Prostate gland (tissue), 2 donors: ENCODE data around the gene SUMF1. TPM values are rescaled to one million over a fixed set of nuclear protein-coding genes. Genes with fewer than 3 reads are reported as not detected.

Experiments used
- DNase-seq: peaks from one replicate; pipeline ENCODE4 v3.0.0-alpha.2; 2019; ENCODE audit warnings: low spot score
- H3K27ac ChIP-seq, 2 donors: fragments of 200-600 bp; sonication (generic); 2 replicates each; pipeline ENCODE4 v1.5.1; 2017 to 2019
- H3K27me3 ChIP-seq: fragments of 200-600 bp; sonication (generic); replicated peaks from 2 replicates; pipeline ENCODE4 v1.5.1; 2019; ENCODE audit not compliant: insufficient read depth
- H3K36me3 ChIP-seq, 2 donors: fragments of 200-600 bp; sonication (generic); 1 replicate in 1 of 2; 2 replicates in 1 of 2; pipeline versions ENCODE4 v1.5.1 to v1.8.1; 2017 to 2019
- H3K4me1 ChIP-seq: fragments of 200-600 bp; sonication (generic); replicated peaks from 2 replicates; pipeline ENCODE4 v1.5.1; 2019
- H3K4me3 ChIP-seq, 2 donors: fragments of 200-600 bp; sonication (generic); 2 replicates each; pipeline ENCODE4 v1.5.1; 2017 to 2019
- H3K9me3 ChIP-seq: fragments of 200-600 bp; sonication (generic); 2 replicates; pipeline ENCODE4 v1.5.1; 2017
- CTCF ChIP-seq, 4 experiments: fragments of 200-600 bp in 2 of 4; fragments of 450-650 bp in 2 of 4; sonication (generic) in 2 of 4; IDR thresholded peaks; 1 replicate in 3 of 4; 2 replicates in 1 of 4; pipeline ENCODE4 v1.5.1; 2016 to 2019; ENCODE audit warnings: antibody characterized with exemption in 4 of 4, mild to moderate bottlenecking in 2 of 4, moderate library complexity in 2 of 4
- POLR2A ChIP-seq: fragments of 450-650 bp; IDR thresholded peaks from one replicate; pipeline ENCODE4 v1.6.1; 2016; ENCODE audit warnings: antibody characterized with exemption, mild to moderate bottlenecking
- POLR2AphosphoS5 ChIP-seq: sonication (generic); formaldehyde crosslinking; IDR thresholded peaks from one replicate; pipeline ENCODE4 v1.6.1; 2017; ENCODE audit warnings: antibody characterized with exemption
- WGBS: methylation state at CpG from one replicate; pipeline ENCODE4 v1.1.5; 2018; 5-methylcytosine and 5-hydroxymethylcytosine counted together
- intact Hi-C: fragments of 100-400 bp; cut with DNase I; formaldehyde crosslinking; loops from one replicate; pipeline ENCODE4 v1.14.2; 2022
- total RNA-seq, 2 donors: library from RNA; depleted of rRNA; stranded (reverse); fragments of >200 nt; gene quantifications; one replicate each; pipeline ENCODE4 v1.1.0, GENCODE V29; 2016

Gene SUMF1
- total RNA-seq, 2 donors from 2014 or later: 58.5 to 59.1 TPM

GRCh38 chr3:4454142-4454541, 12.9 kb downstream of the SUMF1 start:
- TF ChIP-seq CTCF (IDR thresholded peaks at IDR 0.05) (no peak), POLR2A (no peak), POLR2AphosphoS5 (no peak)
- DNase-seq: no peak
- Histone ChIP-seq H3K4me3 (no peak overlapping the region), H3K27me3 (no peaks in the 10 kb centered on the region), H3K4me1 (no peaks in the 10 kb centered on the region), H3K36me3 (no peaks in the 10 kb centered on the region), H3K9me3 (no peaks in the 10 kb centered on the region), H3K27ac (no peak overlapping the region)
- intact Hi-C loops: no loop called here

- intact Hi-C loops: no loop called here
- TF ChIP-seq CTCF (IDR thresholded peaks at IDR 0.05): no peak
- no peak for TF ChIP-seq POLR2AphosphoS5
- no peak for TF ChIP-seq POLR2A
- Histone ChIP-seq H3K36me3 (no peaks in the 10 kb centered on the region), H3K4me3 (no peak overlapping the region), H3K4me1 (no peaks in the 10 kb centered on the region), H3K9me3 (no peaks in the 10 kb centered on the region), H3K27ac (no peak overlapping the region), H3K27me3 (no peaks in the 10 kb centered on the region)
- 74% methylated on average over 5 of the region's 5 CpGs for WGBS
- no peak for DNase-seq
Measured at GRCh38 chr3:4449043-4449805, 17.8 kb downstream of the SUMF1 start.

- TF ChIP-seq POLR2A (no peak), POLR2AphosphoS5 (no peak), CTCF (IDR thresholded peaks at IDR 0.05) (no peak)
- H3K36me3 ChIP-seq: no peaks in the 10 kb centered on the region
- H3K9me3 ChIP-seq: no peaks in the 10 kb centered on the region
- intact Hi-C loops: no loop called here
- no peak overlapping the region for H3K27ac ChIP-seq
- DNase-seq: no peak
- H3K27me3 ChIP-seq: no peaks in the 10 kb centered on the region
- H3K4me3 ChIP-seq: no peak overlapping the region
- H3K4me1 ChIP-seq: no peaks in the 10 kb centered on the region
- 65% methylated on average over 6 of the region's 6 CpGs for whole genome bisulfite sequencing
Measured at GRCh38 chr3:4448187-4448586, 18.9 kb downstream of the SUMF1 start.

- intact Hi-C loops: no loop called here
- Histone ChIP-seq H3K4me1 (no peaks in the 10 kb centered on the region), H3K4me3 (no peak overlapping the region), H3K36me3 (no peaks in the 10 kb centered on the region), H3K27ac (no peak overlapping the region), H3K27me3 (no peaks in the 10 kb centered on the region), H3K9me3 (no peaks in the 10 kb centered on the region)
- TF ChIP-seq POLR2A: no peak
- no peak for TF ChIP-seq CTCF (IDR thresholded peaks at IDR 0.05)
- no peak for TF ChIP-seq POLR2AphosphoS5
- 80% methylated on average over 3 of the region's 3 CpGs for WGBS
- DNase-seq: no peak
Measured at GRCh38 chr3:4447295-4447999, 19.6 kb downstream of the SUMF1 start.

- Histone ChIP-seq H3K4me1 (no peaks in the 10 kb centered on the region), H3K4me3 (no peak overlapping the region), H3K27ac (no peak overlapping the region), H3K36me3 (no peaks in the 10 kb centered on the region), H3K9me3 (no peaks in the 10 kb centered on the region), H3K27me3 (no peaks in the 10 kb centered on the region)
- intact Hi-C loops: no loop called here
- DNase-seq: no peak
- no peak for TF ChIP-seq POLR2A
- no peak for TF ChIP-seq CTCF (IDR thresholded peaks at IDR 0.05)
- no peak for TF ChIP-seq POLR2AphosphoS5
- WGBS: 86% methylated on average over 6 of the region's 6 CpGs
Measured at GRCh38 chr3:4440951-4441350, 26.1 kb downstream of the SUMF1 start.
